PC-3 (cell line): ENCODE data around the gene PRPF40A. TPM values are rescaled to one million over a fixed set of nuclear protein-coding genes. Genes with fewer than 3 reads are reported as not detected.

ENCODE experiments used
- ATAC-seq: fragments of 200-7000 bp; cut with Tn5 transposase; 2 replicates; pipeline ENCODE4 v1.9.1; 2020; ENCODE audit warnings: mild to moderate bottlenecking, moderate library complexity
- BruUV-seq: library from RNA; stranded (reverse); fragments of 400-500 nt; replicated peaks from 2 replicates; lab custom pipeline; 2021; lab: Mats Ljungman, UMichigan
- CTCF ChIA-PET: fragments of 300-600 bp; sonication (Branson Sonifier 250); formaldehyde crosslinking; loops from one replicate; lab custom pipeline; 2022; ENCODE audit warnings: antibody characterized with exemption; lab: Charles Lee
- POLR2A ChIA-PET: fragments of 300-600 bp; sonication (Branson Sonifier 250); formaldehyde crosslinking; loops from one replicate; lab custom pipeline; 2022; ENCODE audit warnings: antibody characterized with exemption; ENCODE audit not compliant: unreplicated experiment; lab: Charles Lee
- DNase-seq: peaks from one replicate; pipeline ENCODE4 v3.0.0-alpha.2; 2015
- H2AFZ ChIP-seq: fragments of 300-600 bp; sonication (generic); 2 replicates; pipeline ENCODE4 v1.6.0; 2016; ENCODE audit warnings: antibody characterized with exemption, low read length
- H3F3A ChIP-seq: fragments of 300-600 bp; sonication (generic); one replicate; pipeline ENCODE4 v1.6.0; 2017; ENCODE audit warnings: antibody characterized with exemption, low read length, control low read depth, mild to moderate bottlenecking; ENCODE audit not compliant: unreplicated experiment
- H3K27ac ChIP-seq: fragments of 300-600 bp; sonication (generic); 2 replicates; pipeline ENCODE4 v1.5.1; 2016; ENCODE audit warnings: mild to moderate bottlenecking, low read length
- H3K27me3 ChIP-seq: fragments of 300-600 bp; sonication (generic); 2 replicates; pipeline ENCODE4 v1.6.1; 2016; ENCODE audit warnings: low read length, mixed read lengths
- H3K36me3 ChIP-seq: fragments of 300-600 bp; sonication (generic); 2 replicates; pipeline ENCODE4 v1.6.1; 2016; ENCODE audit warnings: low read depth, mixed run types, low read length, mixed read lengths
- H3K4me1 ChIP-seq: fragments of 300-600 bp; sonication (generic); 2 replicates; pipeline ENCODE4 v1.5.1; 2016; ENCODE audit warnings: low read length; ENCODE audit not compliant: insufficient read depth
- H3K4me2 ChIP-seq: fragments of 300-600 bp; sonication (generic); 2 replicates; pipeline ENCODE4 v1.6.0; 2016; ENCODE audit warnings: low read length
- H3K4me3 ChIP-seq: fragments of 300-600 bp; sonication (generic); 2 replicates; pipeline ENCODE4 v1.5.1; 2016; ENCODE audit warnings: mild to moderate bottlenecking, low read length, mixed read lengths
- H3K79me2 ChIP-seq: fragments of 300-600 bp; sonication (generic); 2 replicates; pipeline ENCODE4 v1.6.1; 2017; ENCODE audit warnings: low read length, mixed read lengths
- H3K9ac ChIP-seq: fragments of 300-600 bp; sonication (generic); 2 replicates; pipeline ENCODE4 v1.6.0; 2016; ENCODE audit warnings: mild to moderate bottlenecking, low read length
- H3K9me2 ChIP-seq: fragments of 300-600 bp; sonication (generic); replicated peaks from 2 replicates; pipeline ENCODE4 v1.6.1; 2016; ENCODE audit warnings: mixed run types, low read length, mixed read lengths
- H3K9me3 ChIP-seq: fragments of 300-600 bp; sonication (generic); 2 replicates; pipeline ENCODE4 v1.6.1; 2016; ENCODE audit warnings: low read length, mixed read lengths
- H4K20me1 ChIP-seq: fragments of 300-600 bp; sonication (generic); 2 replicates; pipeline ENCODE4 v1.6.1; 2016; ENCODE audit warnings: low read length, mixed read lengths
- EZH2 ChIP-seq: fragments of 300-600 bp; sonication (generic); IDR thresholded peaks from one replicate; pipeline ENCODE4 v1.6.1; 2017; ENCODE audit warnings: antibody characterized with exemption, mild to moderate bottlenecking, low read length; ENCODE audit not compliant: unreplicated experiment
- EZH2phosphoT487 ChIP-seq: fragments of 300-600 bp; sonication (generic); IDR thresholded peaks from 2 replicates; pipeline ENCODE4 v1.6.1; 2018; ENCODE audit warnings: mild to moderate bottlenecking, antibody characterized with exemption, low read length, borderline replicate concordance
- intact Hi-C: fragments of 100-400 bp; cut with micrococcal nuclease; formaldehyde crosslinking; loops from 2 replicates; pipeline ENCODE4 v1.9.0; 2023
- total RNA-seq: library from RNA; depleted of rRNA; stranded (reverse); fragments of >200 nt; gene quantifications from 2 replicates; pipeline ENCODE4 v1.2.3, GENCODE V29; 2014
- TF ChIP-seq, protein P1 (sequence below): fragments of 300-600 bp; sonication (generic); conservative IDR thresholded peaks from 2 replicates; pipeline ENCODE4 v1.5.1; 2017; ENCODE audit warnings: antibody characterized with exemption, low read depth, mild to moderate bottlenecking, low read length

PRPF40A gene
- total RNA-seq, 1 experiment from 2014 or later: 140 TPM

DNA sequence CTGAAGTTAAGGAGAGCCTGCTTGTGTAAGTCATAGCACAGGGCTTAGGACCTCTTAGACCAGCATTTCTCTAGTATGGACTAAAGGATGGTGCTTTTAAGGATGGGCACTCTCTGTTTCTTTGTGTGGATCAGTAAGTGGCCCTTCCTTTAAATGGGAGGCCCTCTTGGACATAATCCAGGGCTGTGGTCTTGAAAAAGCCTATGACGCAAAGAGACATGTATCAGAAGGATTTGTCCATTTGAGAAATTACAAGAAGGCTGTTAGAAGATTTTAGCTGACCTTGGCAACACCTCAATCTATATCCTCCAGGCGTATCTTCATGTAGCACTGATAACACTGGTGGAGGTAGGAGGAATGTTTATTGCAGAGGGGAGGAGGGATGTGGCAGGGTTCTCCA is 79.2 kb downstream of the PRPF40A start:
- ChIA-PET POLR2A (no interaction called here), CTCF (interaction anchor here (0.7 kb wide), 1 partner anchor 128 kb away, joined by 3 read pairs; no protein-coding TSS in a partner anchor)
- Histone ChIP-seq H3K4me1 (no peaks in the 10 kb centered on the region), H3K36me3 (peaks cover 21% of the 10 kb centered on the region; the same call in 1 of the 2 replicates), H2AFZ (no peak overlapping the region), H3K27me3 (no peaks in the 10 kb centered on the region), H3F3A (no peaks in the 10 kb centered on the region), H3K79me2 (no peaks in the 10 kb centered on the region), H4K20me1 (no peaks in the 10 kb centered on the region), H3K4me2 (no peak overlapping the region), H3K9me3 (no peaks in the 10 kb centered on the region), H3K27ac (no peak overlapping the region), H3K4me3 (no peak overlapping the region), H3K9me2 (no peaks in the 10 kb centered on the region), H3K9ac (no peak overlapping the region)
- DNase-seq (no peak), ATAC-seq (no peak)
- no TSS peak for BruUV-seq
- TF ChIP-seq EZH2phosphoT487: no peak
- no peak for TF ChIP-seq EZH2
- TF ChIP-seq, protein P1, sequence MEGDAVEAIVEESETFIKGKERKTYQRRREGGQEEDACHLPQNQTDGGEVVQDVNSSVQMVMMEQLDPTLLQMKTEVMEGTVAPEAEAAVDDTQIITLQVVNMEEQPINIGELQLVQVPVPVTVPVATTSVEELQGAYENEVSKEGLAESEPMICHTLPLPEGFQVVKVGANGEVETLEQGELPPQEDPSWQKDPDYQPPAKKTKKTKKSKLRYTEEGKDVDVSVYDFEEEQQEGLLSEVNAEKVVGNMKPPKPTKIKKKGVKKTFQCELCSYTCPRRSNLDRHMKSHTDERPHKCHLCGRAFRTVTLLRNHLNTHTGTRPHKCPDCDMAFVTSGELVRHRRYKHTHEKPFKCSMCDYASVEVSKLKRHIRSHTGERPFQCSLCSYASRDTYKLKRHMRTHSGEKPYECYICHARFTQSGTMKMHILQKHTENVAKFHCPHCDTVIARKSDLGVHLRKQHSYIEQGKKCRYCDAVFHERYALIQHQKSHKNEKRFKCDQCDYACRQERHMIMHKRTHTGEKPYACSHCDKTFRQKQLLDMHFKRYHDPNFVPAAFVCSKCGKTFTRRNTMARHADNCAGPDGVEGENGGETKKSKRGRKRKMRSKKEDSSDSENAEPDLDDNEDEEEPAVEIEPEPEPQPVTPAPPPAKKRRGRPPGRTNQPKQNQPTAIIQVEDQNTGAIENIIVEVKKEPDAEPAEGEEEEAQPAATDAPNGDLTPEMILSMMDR: no peak
- intact Hi-C loops: loop anchor here (5.0 kb wide), 1 partner anchor 601 kb away; no protein-coding TSS in a partner anchor

DNA sequence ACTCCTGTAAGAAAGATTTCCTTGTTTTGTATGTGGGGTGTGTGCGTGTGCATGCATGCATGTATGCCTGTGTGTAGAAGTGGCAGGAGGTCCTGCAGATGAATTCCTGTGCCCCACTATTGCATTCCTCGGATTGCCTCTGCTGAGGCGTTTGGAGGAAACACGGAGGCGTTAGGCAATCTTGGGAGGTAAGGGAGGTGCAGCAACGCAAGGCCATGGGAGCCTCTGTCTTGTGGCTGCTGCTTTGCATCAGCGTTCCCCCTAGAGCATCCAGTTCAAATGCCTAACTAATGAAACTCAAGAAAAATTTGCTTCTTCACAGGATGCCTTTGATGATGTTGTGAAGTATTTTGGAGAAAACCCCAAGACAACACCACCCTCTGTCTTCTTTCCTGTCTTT is 80.0 kb downstream of the PRPF40A start:
- DNase-seq: no peak
- BruUV-seq: no TSS peak
- intact Hi-C loops: loop anchor here (5.0 kb wide), 1 partner anchor 600 kb away; no protein-coding TSS in a partner anchor
- H4K20me1 ChIP-seq: no peaks in the 10 kb centered on the region
- no peak overlapping the region for H3K4me3 ChIP-seq
- no peaks in the 10 kb centered on the region for H3K27me3 ChIP-seq
- H3K27ac ChIP-seq: no peak overlapping the region
- no peaks in the 10 kb centered on the region for H3K9me3 ChIP-seq
- H3K79me2 ChIP-seq: no peaks in the 10 kb centered on the region
- H3K4me2 ChIP-seq: no peak overlapping the region
- H2AFZ ChIP-seq: no peak overlapping the region
- POLR2A ChIA-PET: no interaction called here
- H3F3A ChIP-seq: no peaks in the 10 kb centered on the region
- H3K36me3 ChIP-seq: peaks cover 23% of the 10 kb centered on the region; the same call in 1 of the 2 replicates
- H3K4me1 ChIP-seq: no peaks in the 10 kb centered on the region
- no peaks in the 10 kb centered on the region for H3K9me2 ChIP-seq
- no peak for ATAC-seq
- CTCF ChIA-PET: interaction anchor here (0.7 kb wide), 1 partner anchor 128 kb away, joined by 3 read pairs; no protein-coding TSS in a partner anchor
- TF ChIP-seq EZH2phosphoT487: no peak
- TF ChIP-seq, protein P1: no peak
- TF ChIP-seq EZH2: no peak
- H3K9ac ChIP-seq: no peak overlapping the region

DNA sequence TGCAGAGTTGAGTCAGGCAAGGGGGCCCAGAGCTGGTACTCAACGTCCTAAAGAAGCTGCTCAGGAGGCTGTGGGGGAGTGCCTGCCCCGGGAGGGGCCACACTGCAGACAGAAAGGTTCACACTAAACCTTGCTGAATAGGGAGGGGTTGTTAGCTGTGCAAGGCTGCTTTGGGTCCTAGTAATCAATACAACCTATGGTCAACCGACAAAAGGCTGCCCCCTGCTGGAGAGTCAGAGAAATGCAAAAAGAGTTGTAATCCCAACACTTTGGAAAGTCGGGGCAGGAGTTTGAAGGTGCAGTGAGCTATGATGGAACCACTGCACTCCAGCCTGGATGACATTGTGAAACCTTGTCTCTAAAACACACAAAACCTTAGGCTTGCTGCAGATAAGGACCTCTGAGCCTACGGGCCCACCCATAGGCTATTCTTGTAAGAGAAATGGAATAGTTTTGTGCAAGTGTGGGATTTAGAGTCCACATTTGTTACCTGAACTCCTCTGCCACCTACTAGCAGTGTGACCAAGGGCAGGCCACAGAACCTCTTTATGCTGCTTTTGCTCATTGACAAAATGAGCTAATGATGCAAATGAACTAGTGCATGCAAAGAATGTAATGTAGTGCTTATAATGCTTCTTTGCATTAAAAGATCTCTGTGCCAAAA is 81.5 kb downstream of the PRPF40A start:
- ATAC-seq: peak; percentile 84
- Histone ChIP-seq H3K79me2 (no peaks in the 10 kb centered on the region), H4K20me1 (no peaks in the 10 kb centered on the region), H3K9me2 (no peaks in the 10 kb centered on the region), H3K27me3 (no peaks in the 10 kb centered on the region), H3F3A (no peaks in the 10 kb centered on the region), H3K4me2 (no peak overlapping the region), H2AFZ (no peak overlapping the region), H3K4me3 (no peak overlapping the region), H3K9ac (no peak overlapping the region), H3K4me1 (no peaks in the 10 kb centered on the region), H3K36me3 (peaks cover 17% of the 10 kb centered on the region; the same call in 1 of the 2 replicates), H3K9me3 (no peaks in the 10 kb centered on the region), H3K27ac (no peak overlapping the region)
- intact Hi-C loops: loop anchor here (1.0 to 5.0 kb wide), 4 partner anchors 301 to 598 kb away; partner anchors contain the start of gene FMNL2
- ChIA-PET POLR2A (interaction anchor here (0.7 kb wide), 1 partner anchor 460 kb away, joined by 5 read pairs; no protein-coding TSS in a partner anchor), CTCF (interaction anchor here (0.8 to 1.6 kb wide), 3 partner anchors 11 to 460 kb away, joined by 3 to 12 read pairs (median 3); partner anchors contain the start of gene STAM2)
- BruUV-seq: no TSS peak
- TF ChIP-seq, protein P1: peak; percentile 85
- no peak for TF ChIP-seq EZH2
- DNase-seq: peak; percentile 69
